Natural killer cell (primary cell): Measurements from ENCODE around the gene PCCA. TPM values are rescaled to one million over a fixed set of nuclear protein-coding genes. Genes with fewer than 3 reads are reported as not detected.

Source experiments
- ATAC-seq, 3 donors: fragments of 150-1000 bp in 2 of 3; fragments of 200-7000 bp in 1 of 3; cut with Tn5 transposase; 1 replicate in 1 of 3; 2 replicates in 2 of 3; pipeline ENCODE4 v1.10.0; 2021; ENCODE audit warnings: mild to moderate bottlenecking in 2 of 3, moderate library complexity in 2 of 3
- DNase-seq, 2 donors: peaks; one replicate each; pipeline versions ENCODE4 v3.0.0 to v3.0.0-alpha.2; 2013 to 2021; ENCODE audit warnings: mixed read lengths in 1 of 2
- H3K27ac ChIP-seq: one replicate; pipeline ENCODE4 v1.5.1; 2013; ENCODE audit warnings: mild to moderate bottlenecking, low read length
- H3K27me3 ChIP-seq: one replicate; pipeline ENCODE4 v1.6.1; 2013; ENCODE audit warnings: low read length; ENCODE audit not compliant: control insufficient read depth, insufficient read depth
- H3K36me3 ChIP-seq: one replicate; pipeline ENCODE4 v1.6.1; 2013; ENCODE audit warnings: low read length; ENCODE audit not compliant: control insufficient read depth, insufficient read depth
- H3K4me1 ChIP-seq: one replicate; pipeline ENCODE4 v1.6.1; 2013; ENCODE audit warnings: low read length; ENCODE audit not compliant: control insufficient read depth, insufficient read depth
- H3K4me3 ChIP-seq: one replicate; pipeline ENCODE4 v1.5.1; 2013; ENCODE audit warnings: low read length
- H3K9me3 ChIP-seq: one replicate; pipeline ENCODE4 v1.6.1; 2013; ENCODE audit warnings: low read length; ENCODE audit not compliant: control insufficient read depth, insufficient read depth
- H3K27ac Mint-ChIP-seq, 2 donors: one replicate each; pipeline ENCODE4 v1.8.0; 2022; ENCODE audit warnings: mild to moderate bottlenecking in 2 of 2, mixed read lengths in 2 of 2, moderate library complexity in 1 of 2
- H3K27me3 Mint-ChIP-seq, 2 donors: one replicate each; pipeline ENCODE4 v1.8.0; 2022; ENCODE audit warnings: low read depth in 2 of 2, mixed read lengths in 2 of 2
- H3K36me3 Mint-ChIP-seq: one replicate; pipeline ENCODE4 v1.8.0; 2022; ENCODE audit warnings: mixed read lengths
- H3K4me1 Mint-ChIP-seq, 2 donors: one replicate each; pipeline ENCODE4 v1.8.0; 2022; ENCODE audit warnings: mixed read lengths in 2 of 2
- H3K4me3 Mint-ChIP-seq: one replicate; pipeline ENCODE4 v1.8.0; 2022; ENCODE audit warnings: mild to moderate bottlenecking, moderate library complexity, mixed read lengths
- H3K9me3 Mint-ChIP-seq, 2 donors: one replicate each; pipeline ENCODE4 v1.8.0; 2022; ENCODE audit warnings: mixed read lengths in 2 of 2
- CTCF ChIP-seq: fragments of 200-600 bp; IDR thresholded peaks from one replicate; pipeline ENCODE4 v1.8.0; 2022; ENCODE audit warnings: antibody characterized with exemption
- WGBS: methylation state at CpG from one replicate; pipeline ENCODE4 v1.1.7; 2013; ENCODE audit warnings: missing lambda C conversion rate; ENCODE audit not compliant: insufficient coverage; 5-methylcytosine and 5-hydroxymethylcytosine counted together
- intact Hi-C: fragments of 100-400 bp; cut with micrococcal nuclease; formaldehyde crosslinking; loops from one replicate; pipeline ENCODE4 v1.14.2; 2022
- total RNA-seq, 4 donors: library from RNA; stranded (reverse); fragments of 120-200 nt in 1 of 4; gene quantifications; one replicate each; pipeline versions ENCODE4 v1.2.3 to v1.2.4, GENCODE V29; 2013 to 2022

Gene PCCA
- total RNA-seq, 3 donors from 2014 or later (not counting 1 experiment from before 2014, with no cell fraction given) = 25.5 to 28.5 (median 28.2) TPM

GRCh38 chr13:100266026-100266425 lies 177.1 kb downstream of the PCCA start:
- no peak for ATAC-seq
- no peak overlapping the region for H3K27ac Mint-ChIP-seq
- H3K9me3 ChIP-seq = no peaks in the 10 kb centered on the region
- DNase-seq = no peak
- no peaks in the 10 kb centered on the region for H3K27me3 Mint-ChIP-seq
- TF ChIP-seq CTCF = no peak
- H3K9me3 Mint-ChIP-seq = no peaks in the 10 kb centered on the region
- H3K27ac ChIP-seq = no peak overlapping the region
- peaks cover 6 to 20% of the 10 kb centered on the region in 2 donors for H3K4me1 Mint-ChIP-seq
- WGBS = no CpG with 5 or more reads among the region's 2 CpGs
- H3K36me3 Mint-ChIP-seq = no peaks in the 10 kb centered on the region
- H3K4me3 ChIP-seq = no peak overlapping the region
- intact Hi-C loops = no loop called here
- H3K4me1 ChIP-seq = no peaks in the 10 kb centered on the region
- peaks cover 2% of the 10 kb centered on the region for H3K36me3 ChIP-seq
- no peaks in the 10 kb centered on the region for H3K27me3 ChIP-seq
- no peak overlapping the region for H3K4me3 Mint-ChIP-seq

- H3K4me3 Mint-ChIP-seq = no peak overlapping the region
- Histone ChIP-seq H3K4me1 (no peaks in the 10 kb centered on the region), H3K9me3 (no peaks in the 10 kb centered on the region), H3K36me3 (peaks cover 2% of the 10 kb centered on the region), H3K27ac (no peak overlapping the region), H3K4me3 (no peak overlapping the region), H3K27me3 (no peaks in the 10 kb centered on the region)
- H3K27ac Mint-ChIP-seq = peak overlapping the region in 1 of 2 donors; percentile 38
- no peak for TF ChIP-seq CTCF
- no peaks in the 10 kb centered on the region for H3K9me3 Mint-ChIP-seq
- no peaks in the 10 kb centered on the region for H3K27me3 Mint-ChIP-seq
- peaks cover 17 to 21% of the 10 kb centered on the region in 2 donors for H3K4me1 Mint-ChIP-seq
- H3K36me3 Mint-ChIP-seq = no peaks in the 10 kb centered on the region
- no peak for DNase-seq
- intact Hi-C loops = no loop called here
- 96% methylated on average over 2 of the region's 2 CpGs for WGBS
- ATAC-seq = no peak
Observed at GRCh38 chr13:100269837-100270236, 180.9 kb downstream of the PCCA start.

- 95% methylated on average over 6 of the region's 6 CpGs for WGBS
- intact Hi-C loops = no loop called here
- Histone ChIP-seq H3K27me3 (no peaks in the 10 kb centered on the region), H3K9me3 (no peaks in the 10 kb centered on the region), H3K4me3 (no peak overlapping the region), H3K36me3 (peaks cover 2% of the 10 kb centered on the region), H3K27ac (no peak overlapping the region), H3K4me1 (peaks cover 4% of the 10 kb centered on the region)
- H3K4me3 Mint-ChIP-seq = no peak overlapping the region
- ATAC-seq (no peak), DNase-seq (no peak)
- no peak overlapping the region for H3K27ac Mint-ChIP-seq
- H3K4me1 Mint-ChIP-seq = peaks cover 23 to 27% of the 10 kb centered on the region in 2 donors
- H3K27me3 Mint-ChIP-seq = no peaks in the 10 kb centered on the region
- no peaks in the 10 kb centered on the region for H3K9me3 Mint-ChIP-seq
- H3K36me3 Mint-ChIP-seq = no peaks in the 10 kb centered on the region
- TF ChIP-seq CTCF = no peak
Observed at GRCh38 chr13:100273138-100273537, 184.2 kb downstream of the PCCA start.

GRCh38 chr13:100273552-100273951 lies 184.7 kb downstream of the PCCA start:
- Mint-ChIP-seq H3K36me3 (no peaks in the 10 kb centered on the region), H3K27me3 (no peaks in the 10 kb centered on the region), H3K27ac (no peak overlapping the region), H3K9me3 (no peaks in the 10 kb centered on the region), H3K4me3 (no peak overlapping the region), H3K4me1 (peaks cover 23 to 27% of the 10 kb centered on the region in 2 donors)
- H3K36me3 ChIP-seq = peaks cover 2% of the 10 kb centered on the region
- intact Hi-C loops = no loop called here
- 65% methylated on average over 6 of the region's 6 CpGs for WGBS
- H3K27me3 ChIP-seq = no peaks in the 10 kb centered on the region
- H3K27ac ChIP-seq = no peak overlapping the region
- no peaks in the 10 kb centered on the region for H3K9me3 ChIP-seq
- DNase-seq (no peak), ATAC-seq (no peak)
- peaks cover 4% of the 10 kb centered on the region for H3K4me1 ChIP-seq
- H3K4me3 ChIP-seq = no peak overlapping the region
- TF ChIP-seq CTCF = no peak
